K562 (cell line): Measurements from ENCODE around the gene E2F3. TPM values are rescaled to one million over a fixed set of nuclear protein-coding genes. Genes with fewer than 3 reads are reported as not detected.

Experiments
- AFF1 ChIP-seq, 2 experiments: fragments of 450-650 bp; IDR thresholded peaks; 2 replicates each; pipeline ENCODE4 v1.6.1; 2018; ENCODE audit warnings: mild to moderate bottlenecking in 2 of 2, low read depth in 1 of 2; ENCODE audit not compliant: partially characterized antibody in 2 of 2
- BCOR ChIP-seq: fragments of 450-650 bp; IDR thresholded peaks from 2 replicates; pipeline ENCODE4 v1.6.1; 2016
- CREB3 ChIP-seq: fragments of 450-650 bp; conservative IDR thresholded peaks from 2 replicates; pipeline ENCODE4 v1.6.1; 2016; ENCODE audit warnings: missing genetic modification characterization, low read depth, mild to moderate bottlenecking, missing compliant biosample characterization, moderate library complexity
- FOS ChIP-seq: IDR thresholded peaks from 3 replicates; pipeline ENCODE4 v1.6.1; 2011; ENCODE audit not compliant: insufficient read length; ENCODE audit errors: extremely low read depth
- MCM5 ChIP-seq: fragments of 450-650 bp; IDR thresholded peaks from 2 replicates; pipeline ENCODE4 v1.6.1; 2016; ENCODE audit warnings: low read depth
- MEF2D ChIP-seq: conservative IDR thresholded peaks from 2 replicates; pipeline ENCODE4 v1.6.1; 2016; ENCODE audit warnings: low read depth, missing genetic modification characterization, missing compliant biosample characterization
- NCOA4 ChIP-seq: fragments of 450-650 bp; IDR thresholded peaks from 2 replicates; pipeline ENCODE4 v1.6.1; 2018; ENCODE audit warnings: mild to moderate bottlenecking; ENCODE audit not compliant: partially characterized antibody
- NFIC ChIP-seq: fragments of 450-650 bp; IDR thresholded peaks from 2 replicates; pipeline ENCODE4 v1.6.1; 2017; ENCODE audit warnings: mild to moderate bottlenecking, inconsistent platforms
- NFYB ChIP-seq: IDR thresholded peaks from 2 replicates; pipeline ENCODE4 v1.6.1; 2011; ENCODE audit warnings: mild to moderate bottlenecking, moderate library complexity; ENCODE audit not compliant: insufficient read length; ENCODE audit errors: extremely low read depth
- PHF20 ChIP-seq: fragments of 450-650 bp; IDR thresholded peaks from 2 replicates; pipeline ENCODE4 v1.6.1; 2018; ENCODE audit not compliant: partially characterized antibody
- RFX5 ChIP-seq: IDR thresholded peaks from 2 replicates; pipeline ENCODE4 v1.6.1; 2011; ENCODE audit warnings: low read depth, mild to moderate bottlenecking, improper control_type of control experiment, low read length
- RUNX1 ChIP-seq: sonication (generic); IDR thresholded peaks from 2 replicates; pipeline ENCODE4 v1.6.1; 2016; ENCODE audit warnings: antibody characterized with exemption, low read depth
- SMAD3 ChIP-seq: fragments of 450-650 bp; formaldehyde crosslinking; conservative IDR thresholded peaks from 2 replicates; pipeline ENCODE4 v1.4.0; 2020; ENCODE audit warnings: mild to moderate bottlenecking
- SUPT5H ChIP-seq: fragments of 450-650 bp; IDR thresholded peaks from 2 replicates; pipeline ENCODE4 v1.6.1; 2016
- ZBTB34 ChIP-seq: fragments of 250-450 bp; sonication (Bioruptor Pico); IDR thresholded peaks from 2 replicates; pipeline ENCODE4 v1.8.0; 2021; ENCODE audit warnings: mild to moderate bottlenecking, moderate library complexity
- ZEB2 ChIP-seq: fragments of 450-650 bp; IDR thresholded peaks from 2 replicates; pipeline ENCODE4 v1.6.1; 2016
- ZNF121 ChIP-seq: sonication (generic); formaldehyde crosslinking; conservative IDR thresholded peaks from 2 replicates; pipeline ENCODE4 v1.8.0; 2022; ENCODE audit warnings: missing genetic modification reagents
- ZNF174 ChIP-seq: fragments of 250-450 bp; sonication (Bioruptor Pico); IDR thresholded peaks from 2 replicates; pipeline ENCODE4 v1.4.0; 2020; ENCODE audit warnings: mild to moderate bottlenecking
- ZNF280B ChIP-seq: fragments of 250-450 bp; sonication (Bioruptor Pico); IDR thresholded peaks from 2 replicates; pipeline ENCODE4 v1.5.1; 2021; ENCODE audit warnings: mild to moderate bottlenecking
- ZNF696 ChIP-seq: fragments of 250-450 bp; sonication (Bioruptor Pico); conservative IDR thresholded peaks from 2 replicates; pipeline ENCODE4 v1.4.0; 2020; ENCODE audit warnings: mild to moderate bottlenecking, moderate library complexity
- polyA plus RNA-seq, 8 experiments: library from polyadenylated mRNA; depleted of rRNA in 4 of 8; stranded (reverse) in 5 of 8; unstranded in 3 of 8; fragments of >200 nt; fragmentation: Nextera tagmentation in 2 of 8; fragmentation: Illumina TruSeq in 1 of 8; extraction: Ambion mirVana in 2 of 8; extraction: Trizol in 1 of 8; gene quantifications; 2 replicates each; pipeline versions ENCODE4 v1.2.1 to v1.2.3, GENCODE V29; 2011 to 2014; ENCODE audit warnings: inconsistent platforms in 1 of 8, missing spikeins in 1 of 8
- total RNA-seq, 7 experiments: library from RNA; depleted of rRNA in 6 of 7; stranded (reverse); fragments of >200 nt in 6 of 7; fragmentation: Illumina TruSeq in 2 of 7; extraction: Trizol in 2 of 7; gene quantifications; 2 replicates each; pipeline versions ENCODE4 v1.2.1 to v1.2.3, GENCODE V29; 2011 to 2021; ENCODE audit warnings: low replicate concordance in 1 of 7

E2F3 gene
- total and polyA plus RNA-seq, 9 of the 15 experiments (the other 6 are each of a cell fraction or from before 2014, with no cell fraction given) = 11.1 to 44.7 (median 27.2) TPM

- TF ChIP-seq AFF1 (IDR thresholded peaks at IDR 0.05; ENCODE audit: low read depth in 1 of 2, partially characterized antibody in 2 of 2) (peak in 1 of 2 experiments; percentile 71), FOS (peak; percentile 93), SUPT5H (peak; percentile 98), RFX5 (no peak; the same call in 1 of the 2 replicates), ZBTB34 (CRISPR knock-in tag) (no peak), BCOR (peak; percentile 58; the same call in 1 of the 2 replicates), ZNF174 (no peak), NFYB (peak; percentile 94), PHF20 (peak; percentile 13), SMAD3 (0 out of 2 replicates have a peak, but pooled peaks have one; percentile 23), NFIC (peak; percentile 59), ZNF121 (CRISPR knock-in tag) (no peak), ZNF696 (CRISPR knock-in tag) (no peak), ZEB2 (peak; percentile 25; the same call in 1 of the 2 replicates), CREB3 (tag) (no peak), RUNX1 (0 out of 2 replicates have a peak, but pooled peaks have one; percentile 55), MEF2D (tag) (no peak), NCOA4 (no peak), ZNF280B (CRISPR knock-in tag) (no peak), MCM5 (no peak)
Measured at GRCh38 chr6:20401205-20402091, at the start of gene E2F3 (continued).
